Thoracic aorta (tissue), 2 donors: ENCODE measurements around the gene EIF4E2. TPM values are rescaled to one million over a fixed set of nuclear protein-coding genes. Genes with fewer than 3 reads are reported as not detected.

ENCODE experiments used
- ATAC-seq: fragments of 150-250 bp; one replicate; pipeline ENCODE4 v1.8.0; 2017; ENCODE audit warnings: low read depth; ENCODE audit not compliant: insufficient number of reproducible peaks, low FRiP score
- DNase-seq: peaks from one replicate; pipeline ENCODE4 v3.0.0-alpha.2; 2020; ENCODE audit warnings: low spot score
- H3K27ac ChIP-seq, 2 donors: fragments of 200-600 bp; sonication (generic); 1 replicate in 1 of 2; 2 replicates in 1 of 2; pipeline ENCODE4 v1.5.1; 2016; ENCODE audit warnings: mild to moderate bottlenecking in 2 of 2, moderate library complexity in 2 of 2
- H3K27me3 ChIP-seq: fragments of 200-600 bp; sonication (generic); replicated peaks from 2 replicates; pipeline ENCODE4 v1.6.0; 2016; ENCODE audit warnings: mild to moderate bottlenecking; ENCODE audit not compliant: insufficient read depth
- H3K36me3 ChIP-seq: fragments of 200-600 bp; sonication (generic); one replicate; pipeline ENCODE4 v1.5.1; 2016
- H3K4me1 ChIP-seq, 2 donors: fragments of 200-600 bp; sonication (generic); 1 replicate in 1 of 2; 2 replicates in 1 of 2; pipeline versions ENCODE4 v1.5.1 to v1.6.0; 2016; ENCODE audit warnings: low read depth in 2 of 2, mild to moderate bottlenecking in 1 of 2; ENCODE audit not compliant: control insufficient read depth in 1 of 2
- H3K4me3 ChIP-seq: fragments of 200-600 bp; sonication (generic); 2 replicates; pipeline ENCODE4 v1.5.1; 2016; ENCODE audit warnings: mild to moderate bottlenecking
- H3K9me3 ChIP-seq: fragments of 200-600 bp; sonication (generic); 2 replicates; pipeline ENCODE4 v1.5.1; 2016
- total RNA-seq, 2 donors: library from RNA; depleted of rRNA; stranded (reverse); fragments of >200 nt; gene quantifications; one replicate each; pipeline versions ENCODE4 v1.1.0 to v1.2.3, GENCODE V29; 2016
- TF ChIP-seq, protein P1 (sequence below): fragments of 200-600 bp; sonication (generic); IDR thresholded peaks from one replicate; pipeline ENCODE4 v1.5.1; 2019; ENCODE audit warnings: antibody characterized with exemption

EIF4E2 gene
- total RNA-seq, 2 donors from 2014 or later: 42.2 to 51.1 TPM

DNA sequence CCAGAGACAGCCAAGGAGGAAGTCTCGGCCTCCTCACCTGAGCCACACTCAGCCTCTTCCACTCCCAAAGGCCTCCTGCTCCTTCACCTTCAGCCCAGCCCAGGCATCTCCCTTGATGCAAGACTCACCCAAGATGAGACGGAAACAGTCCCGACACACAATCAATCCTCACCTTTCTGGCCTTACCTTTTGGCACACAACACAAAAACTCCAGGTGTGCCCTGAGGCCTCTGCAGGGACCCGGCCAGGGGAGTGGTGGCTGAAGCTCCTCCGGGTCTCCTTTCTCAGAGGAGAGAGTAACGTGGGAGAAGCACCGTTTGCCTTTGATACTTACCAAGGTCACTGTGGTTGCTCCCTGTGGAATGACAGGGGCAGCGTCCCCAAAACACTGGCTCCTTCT, 59.1 kb downstream of the EIF4E2 start:
- Histone ChIP-seq H3K4me3 (no peak overlapping the region), H3K9me3 (no peaks in the 10 kb centered on the region), H3K27ac (no peak overlapping the region), H3K36me3 (no peaks in the 10 kb centered on the region), H3K27me3 (no peaks in the 10 kb centered on the region), H3K4me1 (no peaks in the 10 kb centered on the region)
- DNase-seq: no peak
- ATAC-seq: no peak
- TF ChIP-seq, protein P1, sequence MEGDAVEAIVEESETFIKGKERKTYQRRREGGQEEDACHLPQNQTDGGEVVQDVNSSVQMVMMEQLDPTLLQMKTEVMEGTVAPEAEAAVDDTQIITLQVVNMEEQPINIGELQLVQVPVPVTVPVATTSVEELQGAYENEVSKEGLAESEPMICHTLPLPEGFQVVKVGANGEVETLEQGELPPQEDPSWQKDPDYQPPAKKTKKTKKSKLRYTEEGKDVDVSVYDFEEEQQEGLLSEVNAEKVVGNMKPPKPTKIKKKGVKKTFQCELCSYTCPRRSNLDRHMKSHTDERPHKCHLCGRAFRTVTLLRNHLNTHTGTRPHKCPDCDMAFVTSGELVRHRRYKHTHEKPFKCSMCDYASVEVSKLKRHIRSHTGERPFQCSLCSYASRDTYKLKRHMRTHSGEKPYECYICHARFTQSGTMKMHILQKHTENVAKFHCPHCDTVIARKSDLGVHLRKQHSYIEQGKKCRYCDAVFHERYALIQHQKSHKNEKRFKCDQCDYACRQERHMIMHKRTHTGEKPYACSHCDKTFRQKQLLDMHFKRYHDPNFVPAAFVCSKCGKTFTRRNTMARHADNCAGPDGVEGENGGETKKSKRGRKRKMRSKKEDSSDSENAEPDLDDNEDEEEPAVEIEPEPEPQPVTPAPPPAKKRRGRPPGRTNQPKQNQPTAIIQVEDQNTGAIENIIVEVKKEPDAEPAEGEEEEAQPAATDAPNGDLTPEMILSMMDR: no peak

DNA sequence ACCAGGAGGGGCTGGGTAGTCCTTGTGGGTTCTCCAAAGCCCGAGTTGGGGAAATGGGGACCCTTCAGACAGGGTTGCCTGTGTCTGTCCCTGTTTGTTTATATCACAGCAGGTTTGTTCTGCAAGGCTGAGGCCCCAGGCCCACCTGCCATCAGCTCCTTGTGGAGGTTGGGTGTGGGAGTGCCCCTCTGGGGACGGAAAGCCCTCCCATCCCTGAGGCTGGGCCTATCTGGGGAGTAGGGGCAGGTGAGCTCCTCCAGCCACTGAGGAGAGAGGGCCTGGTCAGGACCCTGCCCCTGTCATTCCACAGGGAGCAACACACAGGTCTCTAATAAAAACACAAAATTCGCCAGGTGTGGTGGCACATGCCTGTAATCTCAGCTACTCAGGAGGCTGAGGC, 59.6 kb downstream of the EIF4E2 start:
- Histone ChIP-seq H3K36me3 (no peaks in the 10 kb centered on the region), H3K9me3 (no peaks in the 10 kb centered on the region), H3K27me3 (no peaks in the 10 kb centered on the region), H3K27ac (no peak overlapping the region), H3K4me3 (no peak overlapping the region), H3K4me1 (no peaks in the 10 kb centered on the region)
- DNase-seq (no peak), ATAC-seq (no peak)
- TF ChIP-seq, protein P1: no peak

DNA sequence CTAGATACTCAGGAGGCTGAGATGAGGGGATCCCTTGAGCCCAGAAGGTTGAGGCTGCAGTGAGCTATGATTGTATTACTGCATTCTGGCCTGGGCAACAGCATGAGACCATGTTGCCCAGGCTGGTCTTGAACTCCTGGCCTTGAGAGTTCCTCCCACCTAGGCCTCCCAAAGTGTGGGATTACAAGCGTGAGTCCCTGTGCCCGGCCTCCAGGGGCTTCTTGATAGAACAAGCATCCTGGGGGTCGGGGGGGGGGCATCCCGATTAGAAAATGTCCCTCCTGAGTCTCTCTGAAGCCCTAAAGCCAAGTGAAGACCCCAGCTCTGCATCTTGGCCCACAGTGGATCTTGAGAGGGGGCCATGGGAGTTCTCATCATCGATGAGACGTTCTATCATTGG, 60.6 kb downstream of the EIF4E2 start:
- Histone ChIP-seq H3K27ac (no peak overlapping the region), H3K4me1 (no peaks in the 10 kb centered on the region), H3K9me3 (no peaks in the 10 kb centered on the region), H3K4me3 (no peak overlapping the region), H3K36me3 (no peaks in the 10 kb centered on the region), H3K27me3 (no peaks in the 10 kb centered on the region)
- TF ChIP-seq, protein P1: no peak
- ATAC-seq (no peak), DNase-seq (no peak)

DNA sequence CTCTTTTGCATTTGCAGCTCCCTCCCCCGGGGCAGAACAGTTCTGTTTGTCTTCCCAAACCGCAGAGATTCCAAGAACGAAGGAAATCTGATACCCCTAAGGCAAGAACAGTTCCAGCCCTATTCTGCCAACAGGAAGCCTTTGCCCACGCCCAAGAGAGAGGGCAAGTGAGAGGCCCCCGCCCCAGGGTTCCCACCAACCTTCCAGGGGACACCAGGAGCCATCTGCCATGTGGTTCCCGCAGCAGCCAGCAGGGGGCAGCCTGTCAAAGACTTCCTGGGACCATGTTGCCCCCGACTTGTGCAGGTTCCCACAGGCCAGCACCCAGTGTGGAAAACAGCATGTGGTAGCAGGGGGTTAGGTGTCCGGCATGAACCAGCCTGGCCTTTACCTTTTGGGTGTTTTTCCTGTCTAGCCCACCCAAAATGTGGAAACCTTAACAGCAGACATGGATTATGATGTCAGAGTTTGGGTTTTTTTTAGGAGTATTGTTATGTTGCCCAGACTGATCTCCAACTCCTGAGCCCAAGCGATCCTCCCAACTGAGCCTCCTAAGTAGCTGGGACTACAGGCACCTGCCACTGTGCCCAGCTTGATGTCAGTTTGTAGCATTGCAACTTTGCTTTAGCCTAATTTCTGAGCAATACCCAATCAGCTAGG, 61.2 kb downstream of the EIF4E2 start:
- H3K27me3 ChIP-seq: no peaks in the 10 kb centered on the region

DNA sequence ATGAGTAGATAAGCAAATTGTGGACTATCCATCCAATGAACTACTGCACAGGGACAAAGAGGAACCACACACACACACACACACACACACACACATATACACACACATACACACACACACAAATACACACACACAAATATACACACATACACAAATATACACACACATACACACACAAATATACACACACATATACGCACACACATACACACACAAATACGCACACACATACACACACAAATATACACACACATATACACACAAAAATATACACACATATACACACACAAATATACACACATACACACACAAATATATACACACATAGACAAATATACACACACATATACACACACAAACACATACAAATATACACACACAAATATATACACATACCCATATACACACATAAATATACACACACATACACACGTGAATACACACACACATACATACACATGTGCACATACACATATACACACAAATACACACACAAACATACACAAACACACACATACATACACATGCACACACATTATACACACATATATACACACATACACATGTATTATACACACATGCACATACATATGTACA, 63.1 kb downstream of the EIF4E2 start:
- DNase-seq (no peak), ATAC-seq (no peak)
- Histone ChIP-seq H3K36me3 (no peaks in the 10 kb centered on the region), H3K4me1 (no peaks in the 10 kb centered on the region), H3K9me3 (no peaks in the 10 kb centered on the region), H3K4me3 (no peak overlapping the region), H3K27ac (no peak overlapping the region), H3K27me3 (no peaks in the 10 kb centered on the region)
- TF ChIP-seq, protein P1: no peak

More for the DNA sequence above, 61.2 kb downstream of the EIF4E2 start:
- H3K4me3 ChIP-seq: no peak overlapping the region
- ATAC-seq: no peak
- H3K36me3 ChIP-seq: no peaks in the 10 kb centered on the region
- H3K4me1 ChIP-seq: no peaks in the 10 kb centered on the region
- no peak for DNase-seq
- H3K9me3 ChIP-seq: no peaks in the 10 kb centered on the region
- H3K27ac ChIP-seq: no peak overlapping the region
- TF ChIP-seq, protein P1: peak; percentile 95
